ENCODE data around the gene ZNF467.

The ZNF467 gene

DNA sequence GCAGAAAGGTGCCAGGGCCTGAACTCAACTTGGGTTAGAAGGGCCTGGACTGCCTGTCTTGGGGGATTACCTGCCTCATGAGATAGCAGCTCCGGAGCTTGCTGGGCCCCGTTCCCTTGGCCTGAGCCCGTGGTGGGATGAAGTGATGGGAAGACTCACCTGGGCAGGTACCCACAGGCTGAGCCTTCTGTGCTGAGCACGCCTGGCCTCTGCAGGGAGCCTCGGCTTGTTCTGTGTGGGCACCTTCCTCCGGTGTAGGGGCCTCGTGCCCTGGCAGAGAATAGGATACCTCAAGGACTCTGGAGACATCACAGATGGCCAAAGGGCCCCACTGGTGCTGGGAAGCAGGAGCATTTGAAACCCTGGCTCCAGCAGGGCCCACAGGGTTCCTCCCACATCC, 4.5 kb downstream of the ZNF467 start:
- DNase-seq = no peak

DNA sequence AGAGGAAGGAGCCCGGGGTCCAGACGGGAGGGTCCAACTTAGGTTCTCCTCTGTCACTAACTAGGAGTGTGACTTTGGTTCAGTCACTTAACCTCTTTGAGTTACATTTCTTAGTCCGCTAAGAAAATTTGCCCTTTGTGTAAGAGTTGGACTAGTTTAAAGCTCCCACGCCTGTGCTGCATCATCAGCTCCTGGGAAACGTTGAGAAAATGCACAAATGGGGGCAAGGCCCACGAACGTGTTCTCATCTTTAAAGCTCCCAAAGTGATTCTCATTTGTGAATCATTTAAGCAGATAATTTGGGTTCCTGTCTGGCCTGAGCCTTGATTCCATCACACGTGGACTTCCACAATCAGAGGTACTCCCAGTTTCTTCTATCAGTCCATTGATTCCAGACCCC, 6.3 kb downstream of the ZNF467 start:
- no peak for DNase-seq

DNA sequence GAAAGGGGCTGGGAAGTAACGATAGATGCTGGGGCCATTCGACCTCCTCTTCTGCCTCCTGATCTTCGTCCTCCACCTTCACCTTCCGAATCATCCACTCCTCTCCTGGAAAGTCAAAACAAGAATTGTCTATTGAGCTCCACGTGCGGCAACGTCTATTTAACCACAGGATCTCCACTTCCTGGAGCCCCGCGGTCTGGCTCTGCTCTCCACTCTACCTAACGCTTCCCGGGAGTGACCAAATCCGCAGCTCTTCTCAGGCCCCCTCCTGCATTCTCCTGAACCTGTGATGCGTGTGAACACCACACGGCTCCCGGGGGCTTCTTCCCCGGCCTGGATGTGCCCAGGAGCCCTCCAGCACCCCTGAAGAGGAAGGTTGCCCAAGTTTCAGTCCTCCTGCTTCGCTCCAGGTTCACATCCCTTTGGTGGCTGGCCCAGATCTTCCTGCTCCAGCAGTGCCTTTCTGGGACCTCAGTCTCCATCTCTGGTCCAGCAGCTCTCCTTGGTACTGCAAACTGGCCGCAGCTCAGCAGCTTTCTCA, 7.2 kb downstream of the ZNF467 start:
- no peak for DNase-seq

DNA sequence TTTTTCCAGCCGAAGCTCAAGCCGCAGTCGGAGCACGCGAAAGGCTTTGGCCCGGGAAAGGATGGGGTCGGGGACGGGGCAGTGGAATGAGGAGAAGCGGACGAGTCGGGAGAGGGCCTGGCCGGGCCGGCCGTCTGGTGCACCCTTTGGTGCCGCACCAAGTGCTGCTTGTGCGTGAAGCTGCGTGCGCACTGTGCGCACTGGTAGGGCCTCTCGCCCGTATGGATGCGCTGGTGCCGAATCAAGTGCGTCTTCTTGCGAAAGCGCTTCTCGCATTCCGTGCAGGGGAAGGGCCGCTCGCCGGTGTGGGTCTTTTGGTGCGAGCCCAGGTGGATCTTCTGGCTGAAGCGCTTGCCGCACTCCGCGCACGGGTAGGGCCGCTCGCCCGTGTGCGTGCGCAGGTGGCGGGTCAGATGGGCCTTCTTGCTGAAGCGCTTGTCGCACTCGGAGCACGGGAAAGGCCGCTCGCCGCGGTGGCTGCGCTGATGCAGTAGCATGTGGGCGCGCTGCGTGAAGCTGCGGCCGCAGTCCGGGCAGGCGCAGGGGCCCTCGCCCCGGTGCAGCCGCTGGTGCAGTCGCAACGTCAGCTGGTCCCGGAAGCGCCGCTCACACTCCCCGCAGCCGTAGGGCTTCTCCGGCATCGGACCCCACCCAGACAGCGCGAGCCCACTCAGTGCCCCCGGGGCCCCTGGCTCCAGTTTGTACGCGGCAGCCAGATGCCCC, 7.8 kb downstream of the ZNF467 start:
- DNase-seq = no peak

DNA sequence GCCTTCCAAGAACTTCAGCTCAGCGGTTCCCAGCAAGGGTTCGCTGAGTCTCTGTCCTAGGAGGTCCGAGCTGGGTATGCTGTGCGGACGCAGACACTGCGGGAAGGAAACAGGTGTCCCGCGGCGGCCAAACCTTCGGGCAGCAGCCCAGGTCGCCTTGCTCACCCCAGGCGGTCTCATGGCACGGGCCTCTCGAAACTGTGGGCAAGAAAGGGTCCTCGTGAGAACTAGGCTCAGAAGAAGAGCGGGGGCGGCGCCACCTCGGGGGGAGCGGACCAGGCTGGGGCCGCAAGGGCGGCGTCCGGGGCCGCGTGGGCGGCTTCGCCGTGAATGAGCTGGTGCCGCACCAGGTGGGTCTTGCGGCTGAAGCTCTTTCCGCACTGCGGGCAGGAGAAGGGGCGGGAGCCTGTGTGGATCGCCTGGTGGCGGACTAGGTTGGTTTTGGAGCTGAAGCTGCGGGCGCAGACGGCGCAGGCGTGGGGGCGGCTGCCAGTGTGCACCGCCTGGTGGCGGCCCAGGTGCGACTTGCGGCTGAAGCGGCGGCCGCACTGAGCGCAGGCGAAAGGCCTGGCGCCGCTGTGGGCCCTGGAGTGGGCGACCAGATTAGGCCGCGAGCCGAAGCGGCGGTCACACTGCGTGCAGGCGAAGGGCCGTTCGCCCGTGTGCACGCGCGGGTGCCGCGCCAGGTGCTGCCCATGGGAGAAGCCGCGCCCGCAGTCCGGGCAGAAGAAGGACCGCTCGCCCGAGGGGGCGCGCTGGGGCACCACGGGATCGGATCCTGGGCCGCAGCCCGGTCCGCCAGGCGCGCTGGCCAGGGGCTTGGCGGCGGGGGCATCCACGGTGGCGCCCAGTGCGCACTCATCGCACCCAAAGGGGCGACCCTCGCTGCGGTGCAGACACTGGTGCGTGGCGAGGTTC, 8.6 kb downstream of the ZNF467 start:
- DNase-seq = no peak

DNA sequence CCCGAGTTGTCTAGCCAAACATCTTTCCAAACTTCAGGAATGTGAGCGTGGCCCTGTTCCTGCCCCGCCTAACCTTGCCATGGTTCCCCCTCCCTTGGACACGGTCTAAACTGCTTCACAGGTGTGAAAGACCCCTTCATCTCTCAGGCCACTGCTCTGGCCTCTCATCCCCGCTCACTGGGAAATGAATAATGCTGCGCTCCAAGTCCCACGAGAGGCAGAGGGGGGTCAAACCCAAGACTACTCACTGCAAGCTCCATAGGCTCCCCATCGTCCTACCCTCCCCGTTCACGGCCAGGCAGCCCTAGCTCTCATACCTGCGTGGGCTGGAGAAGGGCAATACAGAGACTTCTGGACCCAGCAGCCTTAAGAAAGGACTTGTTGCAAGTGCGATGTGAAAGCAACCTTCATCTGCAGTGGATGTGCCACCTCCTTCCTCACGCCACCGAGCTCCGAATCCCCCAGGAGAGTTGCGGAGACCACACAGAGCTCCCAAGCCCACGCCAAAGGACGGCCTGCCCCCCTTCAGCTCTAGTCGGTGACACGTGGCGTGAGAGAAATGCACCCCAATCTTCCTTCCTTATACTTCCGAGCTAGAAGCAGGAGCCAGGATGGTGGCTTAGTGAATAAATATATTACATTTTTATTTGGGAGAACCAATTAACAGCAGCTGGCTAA, 9.7 kb downstream of the ZNF467 start:
- no peak for DNase-seq

DNA sequence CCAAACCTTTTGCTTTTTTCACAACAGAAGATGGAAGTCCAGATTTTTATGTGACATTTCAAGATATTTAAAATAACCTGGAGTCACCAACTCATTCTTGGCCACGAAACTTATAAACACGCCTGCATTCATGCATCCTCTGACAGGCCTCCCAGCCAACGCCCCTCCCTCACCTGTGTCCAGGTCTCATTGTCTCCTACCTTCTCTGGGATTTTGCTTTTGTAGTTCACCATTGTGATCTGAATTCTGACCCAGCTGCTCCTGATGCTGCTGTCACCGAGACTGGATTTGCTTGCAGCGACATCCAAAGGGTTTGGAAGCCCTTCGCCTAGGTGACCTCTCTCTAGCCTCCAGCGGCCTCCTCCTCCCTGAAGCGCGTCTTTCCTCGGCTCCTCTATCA, 10.8 kb downstream of the ZNF467 start:
- no peak for DNase-seq

DNA sequence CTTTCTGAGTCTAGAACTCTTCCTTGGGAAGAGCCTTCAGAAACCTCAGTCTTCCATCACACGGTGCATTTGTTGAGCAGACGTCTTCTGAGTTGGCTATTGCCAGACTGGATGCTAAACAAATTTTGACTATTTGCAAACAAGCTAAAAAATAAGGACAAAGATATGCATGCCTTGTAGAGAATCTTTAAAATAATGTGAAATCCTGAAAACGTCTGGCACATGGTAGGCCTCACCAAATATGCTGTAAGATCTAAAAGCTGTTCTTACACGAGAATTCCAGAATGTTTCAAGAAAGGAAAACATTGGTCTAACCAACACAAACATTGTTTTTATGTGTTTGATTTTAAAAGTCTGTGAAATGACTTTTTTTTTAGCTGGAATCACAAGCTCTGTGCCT, 11.3 kb downstream of the ZNF467 start:
- no peak for DNase-seq

DNA sequence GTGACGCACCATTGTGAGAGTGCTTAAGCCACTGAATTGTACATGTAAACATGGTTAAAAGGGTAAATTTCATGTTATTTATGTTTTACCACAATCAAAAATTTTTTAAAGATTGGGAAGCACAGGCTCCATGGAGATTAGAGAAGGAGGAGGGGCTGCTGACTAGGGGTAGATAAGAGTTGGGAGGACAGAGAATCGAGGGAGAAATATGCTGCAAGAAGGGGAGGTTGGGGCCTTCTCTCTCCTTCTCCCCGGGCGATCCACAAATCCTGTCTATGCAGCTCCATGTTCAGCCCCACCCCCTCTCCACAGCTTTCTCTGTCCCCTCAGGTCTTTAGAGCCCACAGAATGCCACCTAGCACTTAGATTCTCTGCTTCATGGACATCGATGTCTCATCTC, 12.1 kb downstream of the ZNF467 start:
- DNase-seq = no peak

DNA sequence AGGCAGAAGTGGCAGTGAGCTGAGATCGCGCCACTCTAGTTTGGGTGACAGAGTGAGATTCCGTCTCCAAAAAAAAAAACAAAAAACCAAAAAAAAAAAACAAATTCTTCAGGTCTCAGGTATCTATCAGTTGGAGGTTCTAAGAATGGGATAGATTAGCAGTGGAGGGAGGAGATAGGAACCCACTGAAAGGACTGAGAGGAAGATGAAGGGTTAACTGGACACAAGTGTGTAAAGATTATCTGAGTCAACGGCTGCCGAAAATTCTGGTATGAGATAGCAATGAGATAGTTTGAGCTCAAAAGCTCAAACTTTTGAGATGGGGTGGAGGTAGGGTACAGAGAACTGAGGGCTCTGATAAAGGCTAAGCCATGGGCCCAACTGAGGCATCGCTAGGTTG, 12.8 kb downstream of the ZNF467 start:
- no peak for DNase-seq

DNA sequence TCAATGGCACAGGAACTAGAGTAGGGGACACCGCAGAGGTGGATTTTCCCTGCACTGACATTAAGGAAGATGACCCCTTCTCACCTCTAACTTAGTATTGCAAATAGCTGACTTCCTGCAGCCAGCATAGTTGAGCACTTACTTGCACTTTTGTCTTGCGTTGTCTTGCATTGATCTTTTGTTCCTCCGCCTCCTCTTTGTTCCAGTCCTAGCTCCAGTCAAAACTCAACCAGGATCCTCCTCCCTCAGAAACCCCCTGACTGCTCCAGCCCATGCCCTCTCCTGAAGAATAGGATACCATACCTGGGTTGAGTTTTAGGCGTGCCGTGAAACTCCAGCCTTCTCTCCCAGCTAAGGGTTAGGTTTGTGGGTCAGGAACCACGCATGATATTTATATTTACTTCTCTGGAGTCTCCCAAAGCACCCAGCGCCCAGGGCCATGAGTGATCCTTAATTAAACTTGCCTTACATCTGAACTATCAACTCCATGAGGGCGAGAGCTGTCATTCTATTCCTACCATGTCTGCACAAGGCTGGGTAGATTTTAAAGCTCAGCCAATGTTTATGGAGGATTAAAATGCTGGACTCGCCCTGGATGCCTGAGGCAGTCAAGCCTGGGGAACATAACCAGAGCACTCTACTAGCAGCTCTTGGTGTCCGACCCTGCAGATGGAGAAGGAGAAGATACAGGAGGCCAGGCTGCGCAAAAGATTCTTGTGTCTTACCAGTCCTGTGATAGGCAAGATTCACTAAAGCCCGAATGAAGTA, 14.1 kb downstream of the ZNF467 start:
- DNase-seq = no peak

DNA sequence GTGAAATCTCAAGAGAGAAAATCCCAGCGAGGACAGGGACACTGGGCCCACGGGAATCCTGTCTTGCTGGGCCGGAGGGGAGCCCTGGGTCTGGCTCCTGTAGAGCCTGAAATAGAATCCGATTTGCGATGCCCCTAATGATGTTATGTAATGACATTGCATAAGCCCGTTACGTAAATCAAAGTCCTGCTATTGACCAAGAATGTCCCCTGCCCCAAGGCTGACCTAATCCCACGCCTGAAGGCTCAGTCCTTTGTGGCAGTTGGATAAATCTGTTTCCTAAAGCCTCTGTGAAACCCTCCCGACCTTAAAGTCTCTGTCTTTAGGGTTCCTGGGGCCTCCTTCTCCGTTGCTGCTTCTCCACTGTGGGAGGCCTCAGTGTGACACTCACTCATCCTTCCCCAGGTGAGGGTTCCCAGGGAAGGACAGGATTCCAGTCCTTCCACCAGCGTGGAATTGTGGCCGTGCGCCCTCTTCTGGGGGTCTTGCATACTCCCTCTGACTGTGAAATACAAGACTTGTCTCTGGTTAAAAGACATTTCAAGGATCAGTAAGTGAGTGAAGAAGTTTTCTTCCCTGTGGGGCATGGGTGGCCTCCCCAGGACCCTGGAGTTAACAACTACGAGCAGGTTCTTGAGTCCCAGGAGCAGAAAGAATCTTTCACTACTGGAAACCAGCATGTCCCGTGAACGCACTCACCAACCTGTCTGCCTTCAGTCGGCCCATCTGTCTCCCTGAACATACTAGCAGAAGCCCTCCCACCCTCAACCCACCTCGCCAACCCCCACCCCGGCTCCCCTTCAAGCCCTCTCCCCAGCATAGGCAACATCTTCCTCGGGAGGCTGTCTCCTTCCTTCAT, 19.8 kb downstream of the ZNF467 start:
- no peak for DNase-seq

DNA sequence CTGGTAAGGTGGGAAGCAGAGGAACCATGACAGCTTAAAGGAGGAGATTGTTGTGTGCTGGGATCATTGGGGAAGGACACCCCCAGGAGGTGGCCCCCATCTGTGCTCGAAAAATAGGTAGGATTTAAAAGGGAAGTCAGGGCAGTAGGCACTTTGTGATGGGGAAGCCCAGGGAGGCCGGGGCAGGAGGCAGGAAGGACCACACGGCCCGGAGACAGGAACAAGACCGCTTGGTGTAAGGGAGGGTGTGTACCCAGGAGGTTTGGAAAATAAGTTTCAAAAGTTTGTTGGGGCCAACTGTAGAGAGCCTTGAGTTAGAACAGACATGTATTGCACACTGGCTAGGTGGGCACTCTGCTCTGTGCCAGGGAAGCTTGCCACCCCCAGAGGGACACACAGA, 20.7 kb downstream of the ZNF467 start:
- no peak for DNase-seq

DNA sequence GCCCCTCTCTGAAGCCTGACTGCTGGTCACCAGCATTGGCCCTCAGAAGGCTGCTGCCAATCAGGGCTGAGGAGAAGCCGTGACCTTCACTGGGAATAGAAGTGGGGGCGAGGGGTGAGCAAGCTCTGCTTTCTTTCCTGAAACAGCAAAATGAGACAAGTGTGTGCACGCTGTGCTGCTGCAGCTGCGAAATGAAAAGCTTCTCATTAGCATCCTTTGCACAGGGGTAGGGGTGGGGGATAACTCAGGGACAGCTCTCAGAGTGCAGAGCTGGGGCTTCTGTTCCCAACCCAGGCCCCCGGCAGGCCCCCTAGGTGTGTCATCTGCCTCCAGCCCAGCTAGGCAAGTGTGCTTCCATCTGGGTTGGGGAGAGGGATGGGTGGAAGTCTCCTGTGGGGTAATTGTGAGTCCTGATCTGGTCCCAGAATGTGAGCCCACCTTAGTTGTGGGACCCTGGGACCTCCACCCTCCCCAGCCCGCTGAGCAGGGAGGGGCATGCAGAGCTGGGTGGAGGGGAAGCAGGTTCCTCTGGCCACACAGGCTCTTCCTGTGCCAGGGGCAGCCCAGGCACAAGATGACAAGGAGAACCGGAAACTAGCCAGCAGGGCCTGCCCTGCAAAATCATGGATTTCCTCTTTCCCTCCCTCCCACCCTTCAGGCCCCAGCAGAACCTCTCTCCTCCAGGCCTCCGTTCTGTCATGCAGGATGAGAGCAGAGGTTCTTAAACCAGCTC, 22.2 kb downstream of the ZNF467 start:
- DNase-seq = no peak

DNA sequence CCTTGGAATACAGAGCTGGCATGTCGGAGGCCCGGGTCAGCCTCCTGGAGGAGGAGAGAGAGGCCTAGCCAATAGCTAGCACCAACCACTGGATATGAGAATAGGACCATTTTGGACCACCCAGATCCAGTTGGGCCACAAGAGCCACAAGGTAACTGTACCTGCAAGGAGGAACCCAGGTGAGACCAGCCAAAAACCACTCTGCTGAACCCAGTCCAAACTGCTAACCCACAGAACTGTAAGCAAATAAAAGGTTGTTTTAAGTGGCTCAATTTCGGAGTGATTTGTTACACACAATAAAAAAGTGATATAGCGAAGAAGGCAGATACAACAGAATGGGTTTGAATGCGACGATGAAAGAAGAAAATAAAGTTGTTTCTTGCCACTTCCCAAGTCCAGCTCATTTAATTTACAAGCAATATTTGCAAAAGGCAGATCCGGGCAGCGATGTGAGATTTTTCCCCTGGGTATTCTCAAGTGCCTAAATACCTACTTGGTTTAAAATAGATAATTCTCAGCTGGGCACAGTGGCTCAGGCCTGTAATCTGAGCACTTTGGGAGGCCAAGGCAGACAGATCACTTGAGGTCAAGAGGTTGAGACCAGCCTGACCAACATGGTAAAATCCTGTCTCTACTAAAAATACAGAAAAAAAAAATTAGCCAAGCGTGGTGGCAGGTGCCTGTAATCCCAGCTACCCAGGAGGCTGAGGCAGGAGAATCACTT, 23.1 kb downstream of the ZNF467 start:
- no peak for DNase-seq

DNA sequence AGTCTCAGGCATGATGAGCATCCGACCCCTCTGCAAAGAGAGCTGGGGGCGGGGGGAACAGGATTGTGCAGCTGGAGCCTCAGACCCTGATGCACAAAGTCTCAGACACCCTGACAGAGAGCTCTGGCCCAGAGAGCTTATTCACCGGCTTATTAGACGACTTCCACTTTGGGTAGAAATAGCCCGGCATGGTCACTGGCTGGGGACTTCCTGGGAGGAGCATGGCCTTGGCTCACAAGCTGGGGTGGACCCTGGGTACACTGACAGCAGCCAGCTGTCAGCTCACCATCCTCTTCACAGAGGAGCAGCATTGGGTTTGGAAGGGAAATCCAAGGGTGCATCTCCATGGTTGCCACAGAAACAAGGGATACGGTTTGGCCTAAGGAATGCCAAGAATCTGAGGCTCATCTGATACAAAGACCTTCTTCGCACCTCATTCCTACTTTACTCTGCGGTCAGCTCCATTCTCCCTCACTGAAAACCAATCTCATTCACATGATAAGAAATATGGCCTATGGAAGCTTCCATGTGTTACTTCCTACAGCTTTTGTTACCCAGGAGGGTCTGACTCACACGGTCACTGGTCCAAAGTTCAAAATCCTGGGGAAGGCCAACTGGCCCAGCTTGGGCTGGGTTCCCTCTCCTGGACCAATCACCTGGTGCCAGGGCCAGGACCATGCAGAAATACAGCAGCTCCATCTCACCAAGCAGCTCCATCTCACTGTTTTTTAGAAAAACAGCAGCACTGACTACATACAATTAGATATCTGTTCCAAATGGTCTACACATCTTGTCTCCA, 25.1 kb downstream of the ZNF467 start:
- DNase-seq = no peak

DNA sequence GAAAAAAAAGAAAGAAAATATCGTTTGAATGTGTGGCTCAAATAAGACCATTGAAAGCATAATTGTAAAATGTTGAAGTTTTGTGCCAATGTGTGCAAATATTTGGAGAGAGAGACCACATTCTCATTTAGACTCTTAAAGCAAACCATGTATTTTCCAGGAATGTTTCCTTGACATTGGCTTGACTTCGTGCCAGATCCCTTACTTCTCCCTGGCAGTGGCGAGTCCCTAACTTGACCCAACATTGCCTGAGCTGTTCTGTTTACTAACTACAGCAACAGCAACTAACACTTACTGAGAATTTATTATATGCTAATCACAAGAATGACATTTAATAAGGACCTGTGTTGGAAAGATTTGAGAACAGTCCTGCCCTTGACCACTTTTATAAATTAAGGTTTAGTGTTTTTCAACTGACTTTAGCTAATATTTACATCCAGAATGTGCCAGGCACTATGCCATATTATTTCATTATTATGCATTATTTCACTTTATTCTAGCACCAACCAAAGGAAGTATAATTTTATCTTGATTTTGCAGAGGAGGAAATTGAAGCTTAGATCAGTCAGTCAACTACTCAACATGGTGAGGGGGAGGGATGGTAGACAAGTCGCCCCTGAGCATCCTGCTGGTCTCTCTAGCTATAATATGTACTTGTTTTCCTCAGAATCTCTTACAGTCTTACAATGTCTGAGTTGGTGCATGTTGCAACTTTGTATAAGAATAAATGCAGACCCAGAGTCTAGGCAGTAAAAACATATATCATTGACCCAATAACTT, 29.7 kb downstream of the ZNF467 start:
- DNase-seq = no peak

DNA sequence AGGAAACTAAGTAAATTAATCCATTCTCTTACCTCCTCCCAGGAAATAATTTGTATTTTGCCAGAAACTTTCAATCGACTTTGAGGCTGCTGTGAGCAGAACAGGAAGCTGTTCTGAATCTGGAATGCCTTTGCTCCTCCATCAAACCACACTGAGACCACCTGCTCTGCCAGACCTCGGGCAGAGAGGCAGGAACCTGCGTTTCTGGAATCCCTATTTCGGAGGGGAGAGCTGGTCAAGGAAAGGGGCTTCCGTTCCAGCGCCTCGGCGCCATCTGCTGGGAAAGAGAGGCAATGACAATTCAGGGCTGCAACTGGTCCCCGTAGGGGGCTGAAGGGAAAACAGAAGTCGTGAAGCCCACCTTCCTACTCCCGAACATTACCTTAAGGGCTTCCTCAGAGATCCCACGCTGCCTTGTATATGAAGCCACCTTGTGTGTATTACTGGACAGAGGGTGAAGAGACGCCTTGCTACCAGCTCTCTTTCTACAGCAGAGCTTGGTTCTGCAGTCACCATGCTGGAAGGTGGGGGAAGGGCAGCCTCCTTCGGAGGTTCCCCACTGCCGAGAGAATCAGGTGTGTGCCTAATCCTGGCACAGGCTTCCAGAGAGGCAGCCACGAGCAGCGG, 31.2 kb downstream of the ZNF467 start:
- peak; percentile 66 for DNase-seq
